ENCODE data around the gene PMEL.
"Not testable (repeated sequence)": the region's sequence is repeated elsewhere in the genome, so short reads cannot be mapped to it uniquely, and the experiment has no call there.

PMEL gene

GRCh38 chr12:55940065-55940732, 25.6 kb downstream of the PMEL start:
- DNase-seq, result peak; percentile 85

GRCh38 chr12:55938826-55939501, 26.9 kb downstream of the PMEL start:
- no peak for DNase-seq

GRCh38 chr12:55937981-55938380, 27.9 kb downstream of the PMEL start:
- no peak for DNase-seq

GRCh38 chr12:55935738-55936151, 30.1 kb downstream of the PMEL start:
- peak; percentile 23 for DNase-seq

GRCh38 chr12:55934773-55935172, 31.1 kb downstream of the PMEL start:
- no peak for DNase-seq

GRCh38 chr12:55933799-55934742, 31.8 kb downstream of the PMEL start:
- DNase-seq, result no peak

- DNase-seq, result peak; percentile 37
Observed at GRCh38 chr12:55933169-55933798, 32.6 kb downstream of the PMEL start.

GRCh38 chr12:55932551-55932910, 33.3 kb downstream of the PMEL start:
- peak; percentile 70 for DNase-seq

- peak; percentile 26 for DNase-seq
Observed at GRCh38 chr12:55931780-55932550, 33.9 kb downstream of the PMEL start.

GRCh38 chr12:55931317-55931779, 34.5 kb downstream of the PMEL start:
- DNase-seq, result no peak

GRCh38 chr12:55930771-55931316, 35.0 kb downstream of the PMEL start, which contains the start of gene DGKA:
Gene DGKA, plus strand, starts transcription at chr12:55931162. Its CDS starts 5,342 bp downstream, at chr12:55936504.
- peak; percentile 69 for DNase-seq

GRCh38 chr12:55929306-55929791, 36.5 kb downstream of the PMEL start:
- DNase-seq, result peak; percentile 94

GRCh38 chr12:55927588-55928502, 38.0 kb downstream of the PMEL start, which contains the start of gene PYM1:
Gene PYM1, minus strand, starts transcription at chr12:55927894. Its CDS starts 133 bp downstream, at chr12:55927761.
- DNase-seq, result peak; percentile 84

GRCh38 chr12:55926738-55927587, 38.9 kb downstream of the PMEL start:
- DNase-seq, result peak; percentile 92

- no peak for DNase-seq
Observed at GRCh38 chr12:55925870-55926737, 39.7 kb downstream of the PMEL start.

- no peak for DNase-seq
Observed at GRCh38 chr12:55925371-55925770, 40.5 kb downstream of the PMEL start.

GRCh38 chr12:55923648-55924047, 42.2 kb downstream of the PMEL start:
- DNase-seq, result not testable (repeated sequence)

GRCh38 chr12:55922126-55922525, 43.7 kb downstream of the PMEL start:
- DNase-seq, result no peak

Data from CD4-positive, alpha-beta T cell treated with Interleukin-4 for 4 hours (primary cell).